Measurements from ENCODE around the gene CDON. TPM values are rescaled to one million over a fixed set of nuclear protein-coding genes. Genes with fewer than 3 reads are reported as not detected.

The CDON gene
- polyA plus RNA-seq, 1 of the 3 experiments (the other 2 are of a cell fraction): 3.7 TPM

GRCh38 chr11:126054408-126054807 lies 8.3 kb downstream of the CDON start:
- H3K36me3 ChIP-seq (replicated peaks in 1 of 2; ENCODE audit: control insufficient read depth in 1 of 2, insufficient read depth in 2 of 2, low read length in 1 of 2): no peaks in the 10 kb centered on the region
- H3K27ac ChIP-seq (ENCODE audit: low read depth in 2 of 2, low read length in 1 of 2): peak overlapping the region in 1 of 2 experiments; percentile 92; a peak in 2 of 4 replicates
- H4K20me1 ChIP-seq (ENCODE audit: insufficient read depth): no peaks in the 10 kb centered on the region
- H3K27me3 ChIP-seq (ENCODE audit: insufficient read depth): no peaks in the 10 kb centered on the region
- H3K79me2 ChIP-seq (ENCODE audit: insufficient read depth): no peaks in the 10 kb centered on the region
- no peak overlapping the region for H3K9ac ChIP-seq
- H3K4me2 ChIP-seq: no peak overlapping the region
- no peak overlapping the region for H3K4me3 ChIP-seq (ENCODE audit: low read depth in 2 of 2, low read length in 1 of 2)
- CTCF ChIA-PET: interaction anchor here (0.8 to 4.0 kb wide), 3 partner anchors 7 to 62 kb away, joined by 3 to 26 read pairs (median 8); no protein-coding TSS in a partner anchor
- H3K9me2 ChIP-seq: no peaks in the 10 kb centered on the region
- H3F3A ChIP-seq (replicated peaks; ENCODE audit: insufficient read depth): no peaks in the 10 kb centered on the region
- H3K9me3 ChIP-seq: no peaks in the 10 kb centered on the region
- 62% methylated on average over 5 of the region's 5 CpGs for WGBS (ENCODE audit: low lambda C conversion rate)
- DNase-seq: no peak
- TF ChIP-seq TCF12 (IDR thresholded peaks at IDR 0.05) (no peak), RFX5 (IDR thresholded peaks at IDR 0.05; ENCODE audit: low read length) (no peak), REST (IDR thresholded peaks at IDR 0.05; ENCODE audit: low read depth, low read length) (no peak), POLR2AphosphoS5 (IDR thresholded peaks at IDR 0.05; ENCODE audit: low read depth, low read length) (no peak), MXI1 (IDR thresholded peaks at IDR 0.05; ENCODE audit: low read depth, low read length) (no peak), SIN3A (IDR thresholded peaks at IDR 0.05; ENCODE audit: borderline replicate concordance, low read depth, low read length) (no peak), YY1 (IDR thresholded peaks at IDR 0.05; ENCODE audit: low read depth) (no peak), RAD21 (IDR thresholded peaks at IDR 0.05; ENCODE audit: low read length) (no peak), PBX3 (IDR thresholded peaks at IDR 0.05) (no peak), FOXJ3 (CRISPR knock-in tag; IDR thresholded peaks at IDR 0.05) (no peak), NFIC (IDR thresholded peaks at IDR 0.05; ENCODE audit: borderline replicate concordance) (no peak), SMC3 (IDR thresholded peaks at IDR 0.05; ENCODE audit: low read depth, low read length) (no peak), MEF2A (IDR thresholded peaks at IDR 0.05; ENCODE audit: borderline replicate concordance, low read depth) (no peak), GABPA (IDR thresholded peaks at IDR 0.05; ENCODE audit: low read depth) (no peak), NRF1 (IDR thresholded peaks at IDR 0.05; ENCODE audit: low read depth, low read length) (no peak)
- TF ChIP-seq, protein P1, sequence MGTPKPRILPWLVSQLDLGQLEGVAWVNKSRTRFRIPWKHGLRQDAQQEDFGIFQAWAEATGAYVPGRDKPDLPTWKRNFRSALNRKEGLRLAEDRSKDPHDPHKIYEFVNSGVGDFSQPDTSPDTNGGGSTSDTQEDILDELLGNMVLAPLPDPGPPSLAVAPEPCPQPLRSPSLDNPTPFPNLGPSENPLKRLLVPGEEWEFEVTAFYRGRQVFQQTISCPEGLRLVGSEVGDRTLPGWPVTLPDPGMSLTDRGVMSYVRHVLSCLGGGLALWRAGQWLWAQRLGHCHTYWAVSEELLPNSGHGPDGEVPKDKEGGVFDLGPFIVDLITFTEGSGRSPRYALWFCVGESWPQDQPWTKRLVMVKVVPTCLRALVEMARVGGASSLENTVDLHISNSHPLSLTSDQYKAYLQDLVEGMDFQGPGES (IDR thresholded peaks at IDR 0.05; ENCODE audit: low read depth, low read length): no peak
- POLR2A ChIA-PET: interaction anchor here (1.3 to 2.9 kb wide), 2 partner anchors 58 to 61 kb away, joined by 5 to 8 read pairs; no protein-coding TSS in a partner anchor
- H3K4me1 ChIP-seq (ENCODE audit: control insufficient read depth in 1 of 2, insufficient read depth in 2 of 2, low read depth in 1 of 2, low read length in 1 of 2): peaks cover 0 to 47% of the 10 kb centered on the region in 2 experiments; a peak in 3 of 4 replicates
- H2AFZ ChIP-seq (ENCODE audit: low read depth): no peak overlapping the region
